KMS-11 (cell line): ENCODE results near the gene CCDC175.

Experiments used
- H2AFZ ChIP-seq: fragments of 200-600 bp; sonication (generic); 2 replicates; pipeline ENCODE4 v1.6.1; 2016; ENCODE audit warnings: antibody characterized with exemption, mixed run types, low read depth
- H3K27ac ChIP-seq: fragments of 200-600 bp; sonication (generic); 2 replicates; pipeline ENCODE4 v1.6.1; 2016; ENCODE audit warnings: mild to moderate bottlenecking, mixed run types
- H3K27me3 ChIP-seq: fragments of 200-600 bp; sonication (generic); 2 replicates; pipeline ENCODE4 v1.6.1; 2017; ENCODE audit warnings: mild to moderate bottlenecking, low read depth, mixed run types, moderate library complexity; ENCODE audit not compliant: insufficient read depth
- H3K36me3 ChIP-seq: fragments of 200-600 bp; sonication (generic); 2 replicates; pipeline ENCODE4 v1.6.1; 2017; ENCODE audit warnings: mild to moderate bottlenecking, mixed run types; ENCODE audit not compliant: insufficient read depth
- H3K4me1 ChIP-seq: fragments of 200-600 bp; sonication (generic); 2 replicates; pipeline ENCODE4 v1.6.1; 2016; ENCODE audit warnings: mild to moderate bottlenecking, low read depth, mixed run types; ENCODE audit not compliant: poor library complexity, severe bottlenecking
- H3K4me2 ChIP-seq: fragments of 200-600 bp; sonication (generic); 2 replicates; pipeline ENCODE4 v1.7.0; 2016; ENCODE audit warnings: mild to moderate bottlenecking, mixed run types
- H3K4me3 ChIP-seq: fragments of 200-600 bp; sonication (generic); IDR thresholded peaks from 2 replicates; pipeline ENCODE4 v1.6.1; 2017; ENCODE audit warnings: low read depth, low read length, mixed read lengths; ENCODE audit not compliant: insufficient read depth
- H3K79me2 ChIP-seq: fragments of 200-600 bp; sonication (generic); 2 replicates; pipeline ENCODE4 v1.6.1; 2016; ENCODE audit warnings: low read depth, mixed run types; ENCODE audit not compliant: insufficient read depth
- H3K9ac ChIP-seq: fragments of 200-600 bp; sonication (generic); 2 replicates; pipeline ENCODE4 v1.6.1; 2016; ENCODE audit warnings: mild to moderate bottlenecking, mixed run types
- H4K20me1 ChIP-seq: fragments of 200-600 bp; sonication (generic); 2 replicates; pipeline ENCODE4 v1.6.1; 2016; ENCODE audit warnings: mild to moderate bottlenecking, mixed run types; ENCODE audit not compliant: insufficient read depth
- CTCF ChIP-seq: fragments of 200-600 bp; sonication (generic); conservative IDR thresholded peaks from 2 replicates; pipeline ENCODE4 v1.6.1; 2017; ENCODE audit warnings: low read depth, mild to moderate bottlenecking, antibody characterized with exemption, low read length, moderate library complexity, mixed read lengths

The CCDC175 gene

GRCh38 chr14:59532419-59532818 is 44.2 kb downstream of the CCDC175 start:
- no peak for TF ChIP-seq CTCF
- Histone ChIP-seq H3K27me3 (no peaks in the 10 kb centered on the region), H3K4me3 (no peak overlapping the region), H3K9ac (no peak overlapping the region), H3K4me1 (no peaks in the 10 kb centered on the region), H4K20me1 (no peaks in the 10 kb centered on the region), H2AFZ (no peak overlapping the region), H3K27ac (no peak overlapping the region), H3K36me3 (no peaks in the 10 kb centered on the region), H3K4me2 (no peak overlapping the region), H3K79me2 (no peaks in the 10 kb centered on the region)

- Histone ChIP-seq H3K27ac (no peak overlapping the region), H3K4me1 (no peaks in the 10 kb centered on the region), H3K4me2 (no peak overlapping the region), H3K27me3 (no peaks in the 10 kb centered on the region), H4K20me1 (no peaks in the 10 kb centered on the region), H3K79me2 (no peaks in the 10 kb centered on the region), H3K4me3 (no peak overlapping the region), H3K36me3 (no peaks in the 10 kb centered on the region), H2AFZ (no peak overlapping the region), H3K9ac (no peak overlapping the region)
- no peak for TF ChIP-seq CTCF
Measured at GRCh38 chr14:59530349-59530748, 46.3 kb downstream of the CCDC175 start.

- no peak for TF ChIP-seq CTCF
Measured at GRCh38 chr14:59529189-59529588, 47.4 kb downstream of the CCDC175 start.

GRCh38 chr14:59520224-59520623 is 56.4 kb downstream of the CCDC175 start:
- no peaks in the 10 kb centered on the region for H3K79me2 ChIP-seq
- no peak overlapping the region for H3K9ac ChIP-seq
- H2AFZ ChIP-seq = no peak overlapping the region
- no peaks in the 10 kb centered on the region for H3K27me3 ChIP-seq
- no peak overlapping the region for H3K4me3 ChIP-seq
- H3K27ac ChIP-seq = no peak overlapping the region
- H3K4me2 ChIP-seq = no peak overlapping the region
- no peaks in the 10 kb centered on the region for H3K4me1 ChIP-seq
- TF ChIP-seq CTCF = no peak
- no peaks in the 10 kb centered on the region for H3K36me3 ChIP-seq
- no peaks in the 10 kb centered on the region for H4K20me1 ChIP-seq

More at GRCh38 chr14:59529189-59529588, 47.4 kb downstream of the CCDC175 start:
- Histone ChIP-seq H3K4me1 (no peaks in the 10 kb centered on the region), H3K27me3 (no peaks in the 10 kb centered on the region), H3K4me2 (no peak overlapping the region), H3K27ac (no peak overlapping the region), H3K36me3 (no peaks in the 10 kb centered on the region), H3K4me3 (no peak overlapping the region), H2AFZ (no peak overlapping the region), H3K9ac (no peak overlapping the region), H3K79me2 (no peaks in the 10 kb centered on the region), H4K20me1 (no peaks in the 10 kb centered on the region)
